Measurements from ENCODE around the gene TNFRSF12A. TPM values are rescaled to one million over a fixed set of nuclear protein-coding genes. Genes with fewer than 3 reads are reported as not detected.

Gene TNFRSF12A
- total and polyA plus RNA-seq, 2 of the 13 experiments (the other 11 are each of a cell fraction or from before 2014, with no cell fraction given) = 61.9 to 66.0 TPM

DNA sequence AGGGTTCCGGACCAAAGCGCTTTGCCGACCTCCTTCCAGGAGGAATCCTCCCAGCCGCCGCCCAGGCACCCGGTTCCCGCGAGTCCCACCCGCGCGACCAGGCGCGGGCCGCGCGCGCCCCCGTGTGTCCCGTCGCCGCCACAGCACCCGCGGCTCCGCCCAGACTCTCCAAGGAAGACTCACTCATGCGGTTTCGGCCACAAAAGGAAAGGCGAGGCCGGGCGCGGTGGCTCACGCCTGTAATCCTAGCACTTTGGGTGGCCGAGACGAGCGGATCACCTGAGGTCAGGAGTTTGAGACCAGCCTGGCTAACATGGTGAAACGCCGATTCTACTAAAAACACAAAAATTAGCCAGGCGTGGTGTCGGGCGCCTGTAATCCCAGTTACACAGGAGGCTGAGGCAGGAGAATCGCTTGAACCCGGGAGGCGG, 36.4 kb upstream of the TNFRSF12A start (continued):
- TF ChIP-seq ZNF879 (CRISPR knock-in tag; IDR thresholded peaks at IDR 0.05) = no peak
- TF ChIP-seq ZNF558 (CRISPR knock-in tag; IDR thresholded peaks at IDR 0.05; ENCODE audit: borderline replicate concordance) = no peak
- no peak for TF ChIP-seq ZNF570 (CRISPR knock-in tag; IDR thresholded peaks at IDR 0.05; ENCODE audit: borderline replicate concordance)
- TF ChIP-seq ZNF605 (CRISPR knock-in tag; IDR thresholded peaks at IDR 0.05) = no peak
- TF ChIP-seq THAP7 (CRISPR knock-in tag; IDR thresholded peaks at IDR 0.05) = no peak
- no peak for TF ChIP-seq ZNF790 (CRISPR knock-in tag; IDR thresholded peaks at IDR 0.05; ENCODE audit: borderline replicate concordance)
- TF ChIP-seq, protein P1, sequence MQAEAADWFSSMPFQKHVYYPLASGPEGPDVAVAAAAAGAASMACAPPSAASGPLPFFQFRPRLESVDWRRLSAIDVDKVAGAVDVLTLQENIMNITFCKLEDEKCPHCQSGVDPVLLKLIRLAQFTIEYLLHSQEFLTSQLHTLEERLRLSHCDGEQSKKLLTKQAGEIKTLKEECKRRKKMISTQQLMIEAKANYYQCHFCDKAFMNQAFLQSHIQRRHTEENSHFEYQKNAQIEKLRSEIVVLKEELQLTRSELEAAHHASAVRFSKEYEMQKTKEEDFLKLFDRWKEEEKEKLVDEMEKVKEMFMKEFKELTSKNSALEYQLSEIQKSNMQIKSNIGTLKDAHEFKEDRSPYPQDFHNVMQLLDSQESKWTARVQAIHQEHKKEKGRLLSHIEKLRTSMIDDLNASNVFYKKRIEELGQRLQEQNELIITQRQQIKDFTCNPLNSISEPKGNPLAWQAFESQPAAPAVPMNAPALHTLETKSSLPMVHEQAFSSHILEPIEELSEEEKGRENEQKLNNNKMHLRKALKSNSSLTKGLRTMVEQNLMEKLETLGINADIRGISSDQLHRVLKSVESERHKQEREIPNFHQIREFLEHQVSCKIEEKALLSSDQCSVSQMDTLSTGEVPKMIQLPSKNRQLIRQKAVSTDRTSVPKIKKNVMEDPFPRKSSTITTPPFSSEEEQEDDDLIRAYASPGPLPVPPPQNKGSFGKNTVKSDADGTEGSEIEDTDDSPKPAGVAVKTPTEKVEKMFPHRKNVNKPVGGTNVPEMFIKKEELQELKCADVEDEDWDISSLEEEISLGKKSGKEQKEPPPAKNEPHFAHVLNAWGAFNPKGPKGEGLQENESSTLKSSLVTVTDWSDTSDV (CRISPR knock-in tag; IDR thresholded peaks at IDR 0.05) = no peak
- TF ChIP-seq SOX13 (IDR thresholded peaks at IDR 0.05) = no peak
- TF ChIP-seq SOX13 (CRISPR knock-in tag; conservative IDR thresholded peaks at IDR 0.05 in 1 of 2, IDR thresholded peaks at IDR 0.05 in 1 of 2) = no peak
- TF ChIP-seq, protein P2, sequence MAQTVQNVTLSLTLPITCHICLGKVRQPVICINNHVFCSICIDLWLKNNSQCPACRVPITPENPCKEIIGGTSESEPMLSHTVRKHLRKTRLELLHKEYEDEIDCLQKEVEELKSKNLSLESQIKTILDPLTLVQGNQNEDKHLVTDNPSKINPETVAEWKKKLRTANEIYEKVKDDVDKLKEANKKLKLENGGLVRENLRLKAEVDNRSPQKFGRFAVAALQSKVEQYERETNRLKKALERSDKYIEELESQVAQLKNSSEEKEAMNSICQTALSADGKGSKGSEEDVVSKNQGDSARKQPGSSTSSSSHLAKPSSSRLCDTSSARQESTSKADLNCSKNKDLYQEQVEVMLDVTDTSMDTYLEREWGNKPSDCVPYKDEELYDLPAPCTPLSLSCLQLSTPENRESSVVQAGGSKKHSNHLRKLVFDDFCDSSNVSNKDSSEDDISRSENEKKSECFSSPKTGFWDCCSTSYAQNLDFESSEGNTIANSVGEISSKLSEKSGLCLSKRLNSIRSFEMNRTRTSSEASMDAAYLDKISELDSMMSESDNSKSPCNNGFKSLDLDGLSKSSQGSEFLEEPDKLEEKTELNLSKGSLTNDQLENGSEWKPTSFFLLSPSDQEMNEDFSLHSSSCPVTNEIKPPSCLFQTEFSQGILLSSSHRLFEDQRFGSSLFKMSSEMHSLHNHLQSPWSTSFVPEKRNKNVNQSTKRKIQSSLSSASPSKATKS (CRISPR knock-in tag; IDR thresholded peaks at IDR 0.05) = no peak
- no peak for TF ChIP-seq KLF13 (CRISPR knock-in tag; IDR thresholded peaks at IDR 0.05)
- TF ChIP-seq GLI4 (CRISPR knock-in tag; IDR thresholded peaks at IDR 0.05; ENCODE audit: borderline replicate concordance) = no peak
- TF ChIP-seq ZNF83 (CRISPR knock-in tag; IDR thresholded peaks at IDR 0.05; ENCODE audit: borderline replicate concordance) = no peak
- no peak for TF ChIP-seq STAT5B (CRISPR knock-in tag; IDR thresholded peaks at IDR 0.05)
- no peak for TF ChIP-seq ARHGAP35 (CRISPR knock-in tag; IDR thresholded peaks at IDR 0.05; ENCODE audit: borderline replicate concordance)
- no peak for TF ChIP-seq TP53 (CRISPR knock-in tag; conservative IDR thresholded peaks at IDR 0.05)
- no peak for TF ChIP-seq SATB2 (CRISPR knock-in tag; IDR thresholded peaks at IDR 0.05)
- TF ChIP-seq ZFP82 (CRISPR knock-in tag; IDR thresholded peaks at IDR 0.05; ENCODE audit: borderline replicate concordance) = no peak
- TF ChIP-seq ZNF274 (CRISPR knock-in tag; IDR thresholded peaks at IDR 0.05) = 0 out of 2 replicates have a peak, but pooled peaks have one; percentile 24
- peak; percentile 39; the same call in 1 of the 2 replicates for TF ChIP-seq KLF12 (CRISPR knock-in tag; IDR thresholded peaks at IDR 0.05; ENCODE audit: borderline replicate concordance)
- TF ChIP-seq ZNF557 (CRISPR knock-in tag; IDR thresholded peaks at IDR 0.05) = no peak
- no peak for TF ChIP-seq ZNF496 (CRISPR knock-in tag; IDR thresholded peaks at IDR 0.05; ENCODE audit: insufficient replicate concordance)
- TF ChIP-seq FOXK1 (CRISPR knock-in tag; IDR thresholded peaks at IDR 0.05; ENCODE audit: borderline replicate concordance, low read depth) = no peak

Data from HepG2 (cell line).